Measurements from ENCODE around the gene FTO.

The FTO gene

DNA sequence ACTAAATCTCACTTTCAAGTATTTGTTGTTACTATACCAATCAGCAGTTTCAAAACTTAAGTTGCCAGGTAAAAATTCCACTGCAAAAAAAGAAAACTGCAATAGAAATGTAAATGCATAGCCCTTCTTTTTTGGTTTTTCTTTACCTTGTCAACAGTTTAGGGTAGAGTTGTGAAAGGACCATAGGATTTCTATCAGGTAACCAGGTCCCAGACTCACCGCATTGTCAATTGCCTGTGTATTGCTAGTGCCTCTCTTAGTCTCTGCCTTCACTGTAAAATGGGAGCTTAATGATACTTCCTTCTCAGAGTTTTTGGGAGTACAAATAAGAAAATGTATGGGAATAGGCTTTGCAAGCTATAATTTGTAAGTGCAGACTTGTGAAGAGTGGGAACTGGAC is 145.0 kb downstream of the FTO start:
- no peak for DNase-seq (ENCODE audit: low read depth)
- TF ChIP-seq, protein P1, sequence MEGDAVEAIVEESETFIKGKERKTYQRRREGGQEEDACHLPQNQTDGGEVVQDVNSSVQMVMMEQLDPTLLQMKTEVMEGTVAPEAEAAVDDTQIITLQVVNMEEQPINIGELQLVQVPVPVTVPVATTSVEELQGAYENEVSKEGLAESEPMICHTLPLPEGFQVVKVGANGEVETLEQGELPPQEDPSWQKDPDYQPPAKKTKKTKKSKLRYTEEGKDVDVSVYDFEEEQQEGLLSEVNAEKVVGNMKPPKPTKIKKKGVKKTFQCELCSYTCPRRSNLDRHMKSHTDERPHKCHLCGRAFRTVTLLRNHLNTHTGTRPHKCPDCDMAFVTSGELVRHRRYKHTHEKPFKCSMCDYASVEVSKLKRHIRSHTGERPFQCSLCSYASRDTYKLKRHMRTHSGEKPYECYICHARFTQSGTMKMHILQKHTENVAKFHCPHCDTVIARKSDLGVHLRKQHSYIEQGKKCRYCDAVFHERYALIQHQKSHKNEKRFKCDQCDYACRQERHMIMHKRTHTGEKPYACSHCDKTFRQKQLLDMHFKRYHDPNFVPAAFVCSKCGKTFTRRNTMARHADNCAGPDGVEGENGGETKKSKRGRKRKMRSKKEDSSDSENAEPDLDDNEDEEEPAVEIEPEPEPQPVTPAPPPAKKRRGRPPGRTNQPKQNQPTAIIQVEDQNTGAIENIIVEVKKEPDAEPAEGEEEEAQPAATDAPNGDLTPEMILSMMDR (IDR thresholded peaks at IDR 0.05; ENCODE audit: control insufficient read depth, extremely low read depth, insufficient read depth) = no peak
- no peak overlapping the region for H3K4me3 ChIP-seq (ENCODE audit: low read depth, low read length)

DNA sequence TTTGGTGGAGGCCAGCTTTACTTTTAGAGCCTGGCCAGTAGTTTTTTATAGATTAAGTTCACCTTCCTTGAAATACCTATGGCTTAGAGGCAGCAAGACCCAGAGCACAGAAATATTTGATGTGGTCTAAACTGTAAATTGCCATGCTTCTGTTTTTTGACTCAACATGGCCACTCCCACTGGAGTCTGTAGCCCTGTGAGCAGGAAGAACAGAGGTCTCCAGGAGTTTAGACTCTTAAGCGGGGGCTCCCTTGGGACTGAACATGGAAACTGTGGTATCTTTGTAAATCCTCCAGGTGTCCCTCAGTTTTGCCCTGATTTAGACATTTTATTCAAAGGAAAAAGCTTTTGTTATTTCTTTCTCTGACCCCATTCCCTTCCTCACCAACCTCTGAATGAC is 145.6 kb downstream of the FTO start:
- TF ChIP-seq, protein P1 (IDR thresholded peaks at IDR 0.05; ENCODE audit: control insufficient read depth, extremely low read depth, insufficient read depth) = no peak
- no peak overlapping the region for H3K4me3 ChIP-seq (ENCODE audit: low read depth, low read length)
- no peak for DNase-seq (ENCODE audit: low read depth)

DNA sequence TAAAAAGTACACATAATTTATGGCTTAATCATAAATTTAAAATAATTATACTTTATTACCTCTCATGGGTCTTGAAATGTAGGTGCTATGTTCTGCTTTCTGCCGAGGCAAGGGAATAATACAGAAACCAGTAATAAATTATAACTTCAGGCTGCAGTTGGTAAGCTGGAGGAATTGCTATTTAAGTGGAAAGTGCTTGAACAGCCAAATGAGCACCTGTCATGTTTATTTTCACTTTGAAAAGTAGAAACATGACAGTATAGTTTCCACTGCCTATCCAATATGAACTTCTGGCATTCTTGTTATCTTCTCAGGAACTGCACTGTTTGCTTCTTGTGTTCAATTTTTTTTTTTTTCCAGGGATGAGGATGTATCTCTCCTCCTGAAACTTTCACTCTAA is 146.0 kb downstream of the FTO start:
- no peak for DNase-seq (ENCODE audit: low read depth)
- TF ChIP-seq, protein P1 (IDR thresholded peaks at IDR 0.05; ENCODE audit: control insufficient read depth, extremely low read depth, insufficient read depth) = no peak
- H3K4me3 ChIP-seq (ENCODE audit: low read depth, low read length) = no peak overlapping the region

DNA sequence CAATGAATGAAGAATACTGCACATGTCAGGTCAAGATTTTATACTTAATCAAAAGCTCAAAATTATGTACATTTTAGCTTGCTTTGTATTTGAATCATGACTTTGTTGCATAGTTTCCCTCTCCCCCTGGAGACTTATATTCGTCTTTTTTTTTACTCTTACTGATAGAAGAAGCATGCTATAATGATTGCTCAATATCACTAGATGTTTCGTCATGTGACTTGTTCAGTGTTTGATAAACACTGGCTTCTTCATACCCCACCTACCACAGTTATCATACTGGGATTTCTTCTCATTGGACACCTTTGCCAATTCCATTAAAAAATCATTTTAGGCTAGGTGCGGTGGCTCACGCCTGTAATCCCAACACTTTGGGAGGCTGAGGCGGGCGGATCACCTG is 148.7 kb downstream of the FTO start:
- no peak for DNase-seq (ENCODE audit: low read depth)
- TF ChIP-seq, protein P1 (IDR thresholded peaks at IDR 0.05; ENCODE audit: control insufficient read depth, extremely low read depth, insufficient read depth) = no peak
- no peak overlapping the region for H3K4me3 ChIP-seq (ENCODE audit: low read depth, low read length)

DNA sequence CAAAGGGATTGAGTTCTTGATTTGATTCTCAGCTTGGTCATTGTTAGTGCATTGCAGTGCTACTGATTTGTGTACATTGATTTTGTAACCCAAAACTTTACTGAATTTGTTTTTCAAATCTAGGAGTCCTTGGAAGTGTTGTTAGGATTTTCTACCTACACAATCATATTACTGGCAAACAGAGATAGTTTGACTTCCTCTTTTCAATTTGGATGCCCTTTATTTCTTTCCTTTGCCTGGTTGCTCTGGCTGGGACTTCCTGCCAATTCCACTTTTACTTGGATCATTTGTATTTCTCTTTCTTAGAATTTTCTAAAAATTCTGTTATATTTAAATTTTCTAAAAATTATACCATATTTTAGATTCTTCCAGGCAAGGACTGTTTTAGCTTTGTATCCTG is 151.1 kb downstream of the FTO start:
- DNase-seq (ENCODE audit: low read depth) = no peak
- TF ChIP-seq, protein P1 (IDR thresholded peaks at IDR 0.05; ENCODE audit: control insufficient read depth, extremely low read depth, insufficient read depth) = no peak

DNA sequence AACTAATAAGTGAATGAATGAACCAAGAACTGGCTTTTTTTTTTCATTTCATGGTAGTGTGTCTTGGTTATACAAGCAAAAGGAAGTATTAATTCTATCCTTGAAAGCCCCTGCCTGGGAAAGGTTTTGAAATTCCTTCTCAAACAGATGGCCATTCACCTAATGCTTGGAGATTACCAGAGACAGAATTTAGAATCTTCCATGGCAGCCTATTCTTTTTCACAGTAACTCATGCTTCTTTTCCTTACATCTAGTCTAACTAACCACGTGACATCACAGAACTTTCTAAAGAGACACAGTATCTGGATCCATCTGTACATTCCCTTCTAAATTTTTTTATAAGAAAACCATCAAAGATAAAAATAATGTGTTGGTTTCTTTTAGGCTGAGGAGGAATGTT is 151.6 kb downstream of the FTO start:
- TF ChIP-seq, protein P1 (IDR thresholded peaks at IDR 0.05; ENCODE audit: control insufficient read depth, extremely low read depth, insufficient read depth) = no peak
- no peak for DNase-seq (ENCODE audit: low read depth)

More for the DNA sequence above, 151.1 kb downstream of the FTO start:
- no peak overlapping the region for H3K4me3 ChIP-seq (ENCODE audit: low read depth, low read length)

DNA sequence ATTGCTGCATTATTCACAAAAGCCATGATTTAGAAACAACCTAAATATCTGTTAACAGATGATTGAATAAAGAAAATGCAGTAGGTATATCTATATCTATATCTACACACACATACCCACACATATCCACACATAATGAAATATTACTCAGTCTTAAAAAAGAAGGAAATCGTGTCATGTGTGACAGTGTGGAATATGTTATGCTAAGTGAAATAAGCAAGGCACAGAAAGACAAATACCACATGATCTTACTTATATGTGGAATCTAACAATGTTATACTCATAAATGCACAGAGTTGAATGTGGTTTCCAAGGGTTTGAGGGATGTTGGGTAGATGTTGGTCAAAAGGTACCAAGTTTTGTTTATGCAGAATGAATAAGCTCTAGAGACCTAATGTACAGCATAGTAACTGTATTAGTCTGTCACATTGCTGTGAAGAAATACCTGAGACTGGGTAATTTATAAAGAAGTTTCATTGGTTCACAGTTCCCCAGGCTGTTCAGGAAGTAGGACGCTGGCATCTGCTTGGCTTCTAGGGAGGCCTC is 156.1 kb downstream of the FTO start:
- H3K4me3 ChIP-seq (ENCODE audit: low read depth, low read length) = no peak overlapping the region
- TF ChIP-seq, protein P1 (IDR thresholded peaks at IDR 0.05; ENCODE audit: control insufficient read depth, extremely low read depth, insufficient read depth) = no peak
- DNase-seq (ENCODE audit: low read depth) = no peak

More for the DNA sequence above, 151.6 kb downstream of the FTO start:
- H3K4me3 ChIP-seq (ENCODE audit: low read depth, low read length) = no peak overlapping the region
